ENCODE measurements around the gene GRK5. TPM values are rescaled to one million over a fixed set of nuclear protein-coding genes. Genes with fewer than 3 reads are reported as not detected.

The GRK5 gene
- total RNA-seq, 1 donor from 2014 or later, result 54.1 TPM

GRCh38 chr10:119319161-119319919, 112.0 kb downstream of the GRK5 start:
- intact Hi-C loops (cut with DNase I), result no loop called here

GRCh38 chr10:119319920-119320258, 112.5 kb downstream of the GRK5 start:
- ATAC-seq (no peak), DNase-seq (ENCODE audit: low spot score) (no peak)
- intact Hi-C loops (cut with DNase I), result no loop called here

More at GRCh38 chr10:119319161-119319919, 112.0 kb downstream of the GRK5 start:
- ATAC-seq (no peak), DNase-seq (ENCODE audit: low spot score) (no peak)

GRCh38 chr10:119320981-119321380, 113.6 kb downstream of the GRK5 start:
- intact Hi-C loops (cut with DNase I), result no loop called here
- no peak for ATAC-seq
- no peak for DNase-seq (ENCODE audit: low spot score)

GRCh38 chr10:119323085-119324016, 116.0 kb downstream of the GRK5 start:
- ATAC-seq, result peak; percentile 19
- intact Hi-C loops (cut with DNase I), result no loop called here
- DNase-seq (ENCODE audit: low spot score), result no peak

- DNase-seq (ENCODE audit: low spot score), result no peak
- ATAC-seq, result no peak
- intact Hi-C loops (cut with DNase I), result no loop called here
Observed at GRCh38 chr10:119325131-119325530, 117.8 kb downstream of the GRK5 start.

- ATAC-seq, result no peak
- no peak for DNase-seq (ENCODE audit: low spot score)
- intact Hi-C loops (cut with DNase I), result no loop called here
Observed at GRCh38 chr10:119326167-119326566, 118.8 kb downstream of the GRK5 start.

- intact Hi-C loops (cut with DNase I), result no loop called here
- ATAC-seq (no peak), DNase-seq (ENCODE audit: low spot score) (no peak)
Observed at GRCh38 chr10:119327096-119327745, 119.8 kb downstream of the GRK5 start.

- intact Hi-C loops (cut with DNase I), result no loop called here
- DNase-seq (ENCODE audit: low spot score), result no peak
- no peak for ATAC-seq
Observed at GRCh38 chr10:119328223-119328622, 120.9 kb downstream of the GRK5 start.

- intact Hi-C loops (cut with DNase I), result no loop called here
- DNase-seq (ENCODE audit: low spot score) (no peak), ATAC-seq (no peak)
Observed at GRCh38 chr10:119330342-119330741, 123.0 kb downstream of the GRK5 start.

- DNase-seq (ENCODE audit: low spot score), result no peak
- intact Hi-C loops (cut with DNase I), result no loop called here
- peak; percentile 85 for ATAC-seq
Observed at GRCh38 chr10:119331061-119331460, 123.7 kb downstream of the GRK5 start.

GRCh38 chr10:119333146-119333792, 125.9 kb downstream of the GRK5 start:
- intact Hi-C loops (cut with DNase I), result no loop called here
- ATAC-seq (no peak), DNase-seq (ENCODE audit: low spot score) (no peak)

GRCh38 chr10:119335671-119336353, 128.4 kb downstream of the GRK5 start:
- DNase-seq (ENCODE audit: low spot score), result no peak
- intact Hi-C loops (cut with DNase I), result no loop called here
- peak; percentile 21 for ATAC-seq

GRCh38 chr10:119336599-119336998, 129.2 kb downstream of the GRK5 start:
- ATAC-seq (no peak), DNase-seq (ENCODE audit: low spot score) (no peak)
- intact Hi-C loops (cut with DNase I), result no loop called here

- DNase-seq (ENCODE audit: low spot score) (no peak), ATAC-seq (no peak)
- intact Hi-C loops (cut with DNase I), result no loop called here
Observed at GRCh38 chr10:119337223-119337622, 129.9 kb downstream of the GRK5 start.

- DNase-seq (ENCODE audit: low spot score), result no peak
- ATAC-seq, result no peak
- intact Hi-C loops (cut with DNase I), result no loop called here
Observed at GRCh38 chr10:119337796-119338432, 130.5 kb downstream of the GRK5 start.

GRCh38 chr10:119339109-119339508, 131.7 kb downstream of the GRK5 start:
- ATAC-seq, result no peak
- no peak for DNase-seq (ENCODE audit: low spot score)
- intact Hi-C loops (cut with DNase I), result no loop called here

GRCh38 chr10:119340893-119341458, 133.6 kb downstream of the GRK5 start:
- DNase-seq (ENCODE audit: low spot score) (no peak), ATAC-seq (no peak)
- intact Hi-C loops (cut with DNase I), result no loop called here

Measured in sciatic nerve (tissue), 2 donors.